Measurements from ENCODE around the gene ENO3. TPM values are rescaled to one million over a fixed set of nuclear protein-coding genes. Genes with fewer than 3 reads are reported as not detected.

The ENO3 gene
- total RNA-seq, 1 experiment from 2014 or later: 12.3 TPM

DNA sequence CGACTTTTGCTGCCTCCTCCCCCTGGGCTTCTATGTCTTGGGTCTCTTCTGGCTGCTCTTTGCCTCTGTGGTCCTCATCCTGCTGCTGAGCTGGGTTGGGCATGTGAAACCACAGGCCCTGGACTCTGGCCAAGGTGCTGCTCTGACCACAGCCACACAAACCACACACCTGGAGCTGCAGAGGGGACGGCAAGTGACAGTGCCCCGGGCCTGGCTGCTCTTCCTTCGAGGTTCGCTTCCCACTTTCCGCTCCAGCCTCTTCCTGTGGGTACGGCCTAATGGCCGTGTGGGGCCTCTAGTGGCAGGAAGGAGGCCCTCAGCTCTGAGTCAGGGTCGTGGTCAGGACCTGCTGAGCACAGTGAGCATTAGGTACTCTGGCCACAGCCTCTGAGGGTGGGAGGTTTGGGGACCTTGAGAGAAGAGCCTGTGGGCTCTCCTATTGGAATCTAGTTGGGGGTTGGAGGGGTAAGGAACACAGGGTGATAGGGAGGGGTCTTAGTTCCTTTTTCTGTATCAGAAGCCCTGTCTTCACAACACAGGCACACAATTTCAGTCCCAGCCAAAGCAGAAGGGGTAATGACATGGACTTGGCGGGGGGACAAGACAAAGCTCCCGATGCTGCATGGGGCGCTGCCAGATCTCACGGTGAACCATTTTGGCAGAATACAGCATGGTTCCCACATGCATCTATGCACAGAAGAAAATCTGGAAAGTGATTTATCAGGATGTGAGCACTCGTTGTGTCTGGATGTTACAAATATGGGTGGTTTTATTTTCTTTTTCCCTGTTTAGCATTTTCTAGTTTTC, 16.5 kb upstream of the ENO3 start:
- H3K27ac Mint-ChIP-seq (ENCODE audit: unreplicated experiment): peak overlapping the region; percentile 80
- H3K9me3 Mint-ChIP-seq (ENCODE audit: low read depth, unreplicated experiment): no peaks in the 10 kb centered on the region
- CTCF ChIA-PET: interaction anchor here (1.0 kb wide), 2 partner anchors 25 to 33 kb away, joined by 4 to 6 read pairs; partner anchors contain the start of gene SPAG7
- TF ChIP-seq, protein P1, sequence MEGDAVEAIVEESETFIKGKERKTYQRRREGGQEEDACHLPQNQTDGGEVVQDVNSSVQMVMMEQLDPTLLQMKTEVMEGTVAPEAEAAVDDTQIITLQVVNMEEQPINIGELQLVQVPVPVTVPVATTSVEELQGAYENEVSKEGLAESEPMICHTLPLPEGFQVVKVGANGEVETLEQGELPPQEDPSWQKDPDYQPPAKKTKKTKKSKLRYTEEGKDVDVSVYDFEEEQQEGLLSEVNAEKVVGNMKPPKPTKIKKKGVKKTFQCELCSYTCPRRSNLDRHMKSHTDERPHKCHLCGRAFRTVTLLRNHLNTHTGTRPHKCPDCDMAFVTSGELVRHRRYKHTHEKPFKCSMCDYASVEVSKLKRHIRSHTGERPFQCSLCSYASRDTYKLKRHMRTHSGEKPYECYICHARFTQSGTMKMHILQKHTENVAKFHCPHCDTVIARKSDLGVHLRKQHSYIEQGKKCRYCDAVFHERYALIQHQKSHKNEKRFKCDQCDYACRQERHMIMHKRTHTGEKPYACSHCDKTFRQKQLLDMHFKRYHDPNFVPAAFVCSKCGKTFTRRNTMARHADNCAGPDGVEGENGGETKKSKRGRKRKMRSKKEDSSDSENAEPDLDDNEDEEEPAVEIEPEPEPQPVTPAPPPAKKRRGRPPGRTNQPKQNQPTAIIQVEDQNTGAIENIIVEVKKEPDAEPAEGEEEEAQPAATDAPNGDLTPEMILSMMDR (IDR thresholded peaks at IDR 0.05; ENCODE audit: unreplicated experiment): no peak
- DNase-seq: peak; percentile 67
- H3K4me3 Mint-ChIP-seq (ENCODE audit: low read depth, unreplicated experiment): peak overlapping the region; percentile 24
- H3K27me3 Mint-ChIP-seq (ENCODE audit: unreplicated experiment): no peaks in the 10 kb centered on the region
- H3K4me1 Mint-ChIP-seq (ENCODE audit: low read depth, unreplicated experiment): peaks cover 11% of the 10 kb centered on the region
- intact Hi-C loops (cut with micrococcal nuclease; ENCODE audit: unreplicated experiment): no loop called here
- no TSS peak for BruUV-seq (replicated peaks)
- H3K36me3 Mint-ChIP-seq (ENCODE audit: insufficient read depth, unreplicated experiment): peaks cover 20% of the 10 kb centered on the region

DNA sequence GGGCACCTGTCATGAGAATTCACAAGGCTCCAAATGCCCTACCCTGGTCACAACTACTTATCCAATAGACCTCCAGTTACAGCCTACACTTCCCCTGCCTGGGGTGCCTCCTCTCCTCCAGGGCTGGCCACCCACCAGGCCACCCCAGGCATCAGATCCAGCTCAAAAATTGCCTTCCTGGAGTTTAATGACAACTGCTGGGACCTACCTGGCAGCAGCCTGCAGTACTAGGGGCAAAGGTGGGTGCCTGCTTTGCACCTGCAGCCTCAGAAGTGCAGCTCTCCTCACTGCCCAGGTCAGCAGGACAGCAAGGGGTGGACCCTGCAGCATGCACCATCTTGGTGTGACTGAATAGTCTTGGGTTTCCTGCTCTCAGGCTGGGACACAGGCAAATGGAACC, 15.3 kb upstream of the ENO3 start:
- no peak overlapping the region for H3K4me3 Mint-ChIP-seq (ENCODE audit: low read depth, unreplicated experiment)
- peaks cover 11% of the 10 kb centered on the region for H3K4me1 Mint-ChIP-seq (ENCODE audit: low read depth, unreplicated experiment)
- no peaks in the 10 kb centered on the region for H3K9me3 Mint-ChIP-seq (ENCODE audit: low read depth, unreplicated experiment)
- intact Hi-C loops (cut with micrococcal nuclease; ENCODE audit: unreplicated experiment): no loop called here
- H3K27ac Mint-ChIP-seq (ENCODE audit: unreplicated experiment): no peak overlapping the region
- no peak for DNase-seq
- H3K27me3 Mint-ChIP-seq (ENCODE audit: unreplicated experiment): no peaks in the 10 kb centered on the region
- peaks cover 32% of the 10 kb centered on the region for H3K36me3 Mint-ChIP-seq (ENCODE audit: insufficient read depth, unreplicated experiment)
- TF ChIP-seq, protein P1 (IDR thresholded peaks at IDR 0.05; ENCODE audit: unreplicated experiment): no peak
- CTCF ChIA-PET: interaction anchor here (0.9 kb wide), 1 partner anchor 12 kb away, joined by 5 read pairs; no protein-coding TSS in a partner anchor
- BruUV-seq (replicated peaks): no TSS peak

DNA sequence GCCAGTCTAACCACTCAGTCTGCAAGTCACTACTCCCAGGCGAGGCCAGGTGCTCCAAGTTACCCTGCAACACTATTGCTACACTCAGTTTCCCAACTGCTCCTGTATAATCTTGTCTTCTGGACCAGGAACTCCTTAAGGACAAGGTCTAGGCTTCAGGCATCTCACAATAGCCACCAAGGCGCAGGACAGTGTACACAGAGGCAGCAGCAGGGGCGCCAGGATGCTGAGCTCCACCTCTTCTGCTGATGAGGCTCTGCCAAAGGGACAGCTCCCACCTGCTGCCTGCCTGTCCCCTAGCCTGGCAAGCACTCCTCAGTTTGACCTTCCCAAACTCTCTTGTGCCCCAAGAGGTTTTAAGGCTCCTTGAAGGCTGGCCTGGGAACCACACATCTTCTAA, 14.5 kb upstream of the ENO3 start:
- H3K4me1 Mint-ChIP-seq (ENCODE audit: low read depth, unreplicated experiment): peaks cover 19% of the 10 kb centered on the region
- no peak for DNase-seq
- TF ChIP-seq, protein P1 (IDR thresholded peaks at IDR 0.05; ENCODE audit: unreplicated experiment): no peak
- H3K4me3 Mint-ChIP-seq (ENCODE audit: low read depth, unreplicated experiment): no peak overlapping the region
- peaks cover 40% of the 10 kb centered on the region for H3K36me3 Mint-ChIP-seq (ENCODE audit: insufficient read depth, unreplicated experiment)
- H3K27ac Mint-ChIP-seq (ENCODE audit: unreplicated experiment): no peak overlapping the region
- CTCF ChIA-PET: no interaction called here
- no peaks in the 10 kb centered on the region for H3K9me3 Mint-ChIP-seq (ENCODE audit: low read depth, unreplicated experiment)
- BruUV-seq (replicated peaks): no TSS peak
- intact Hi-C loops (cut with micrococcal nuclease; ENCODE audit: unreplicated experiment): no loop called here
- H3K27me3 Mint-ChIP-seq (ENCODE audit: unreplicated experiment): no peaks in the 10 kb centered on the region

DNA sequence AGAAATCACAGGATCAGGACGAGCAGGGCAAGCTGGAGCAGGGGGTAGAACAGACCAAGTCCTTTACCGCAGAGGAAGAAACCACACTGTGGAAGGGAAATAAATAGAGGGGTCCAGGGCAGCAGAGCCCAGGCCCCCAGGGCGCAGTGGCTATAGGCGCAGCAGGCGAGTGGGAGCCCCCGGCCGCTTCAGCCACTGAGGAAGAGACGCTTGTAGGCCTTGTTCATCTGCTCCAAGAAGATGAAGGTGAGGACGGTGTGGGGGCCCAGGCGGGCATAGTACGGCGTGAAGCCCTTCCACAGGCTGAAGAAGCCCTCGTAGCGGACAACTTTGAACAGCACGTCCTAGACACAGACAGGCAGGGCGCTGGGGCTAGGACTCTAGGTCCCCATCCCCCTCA, 13.4 kb upstream of the ENO3 start:
- H3K27me3 Mint-ChIP-seq (ENCODE audit: unreplicated experiment): no peaks in the 10 kb centered on the region
- DNase-seq: no peak
- H3K4me3 Mint-ChIP-seq (ENCODE audit: low read depth, unreplicated experiment): no peak overlapping the region
- no peaks in the 10 kb centered on the region for H3K9me3 Mint-ChIP-seq (ENCODE audit: low read depth, unreplicated experiment)
- H3K36me3 Mint-ChIP-seq (ENCODE audit: insufficient read depth, unreplicated experiment): peaks cover 51% of the 10 kb centered on the region
- H3K27ac Mint-ChIP-seq (ENCODE audit: unreplicated experiment): no peak overlapping the region
- TF ChIP-seq, protein P1 (IDR thresholded peaks at IDR 0.05; ENCODE audit: unreplicated experiment): no peak
- H3K4me1 Mint-ChIP-seq (ENCODE audit: low read depth, unreplicated experiment): peaks cover 27% of the 10 kb centered on the region
- intact Hi-C loops (cut with micrococcal nuclease; ENCODE audit: unreplicated experiment): no loop called here
- CTCF ChIA-PET: no interaction called here
- no TSS peak for BruUV-seq (replicated peaks)

All from Calu3 (cell line).